ENCODE results near the gene TMEM101. TPM values are rescaled to one million over a fixed set of nuclear protein-coding genes. Genes with fewer than 3 reads are reported as not detected.
"Not testable (repeated sequence)": the region's sequence is repeated elsewhere in the genome, so short reads cannot be mapped to it uniquely, and the experiment has no call there.

Gene TMEM101
- total and polyA plus RNA-seq, 5 donors from 2014 or later = 15.8 to 44.9 (median 40.9) TPM

DNA sequence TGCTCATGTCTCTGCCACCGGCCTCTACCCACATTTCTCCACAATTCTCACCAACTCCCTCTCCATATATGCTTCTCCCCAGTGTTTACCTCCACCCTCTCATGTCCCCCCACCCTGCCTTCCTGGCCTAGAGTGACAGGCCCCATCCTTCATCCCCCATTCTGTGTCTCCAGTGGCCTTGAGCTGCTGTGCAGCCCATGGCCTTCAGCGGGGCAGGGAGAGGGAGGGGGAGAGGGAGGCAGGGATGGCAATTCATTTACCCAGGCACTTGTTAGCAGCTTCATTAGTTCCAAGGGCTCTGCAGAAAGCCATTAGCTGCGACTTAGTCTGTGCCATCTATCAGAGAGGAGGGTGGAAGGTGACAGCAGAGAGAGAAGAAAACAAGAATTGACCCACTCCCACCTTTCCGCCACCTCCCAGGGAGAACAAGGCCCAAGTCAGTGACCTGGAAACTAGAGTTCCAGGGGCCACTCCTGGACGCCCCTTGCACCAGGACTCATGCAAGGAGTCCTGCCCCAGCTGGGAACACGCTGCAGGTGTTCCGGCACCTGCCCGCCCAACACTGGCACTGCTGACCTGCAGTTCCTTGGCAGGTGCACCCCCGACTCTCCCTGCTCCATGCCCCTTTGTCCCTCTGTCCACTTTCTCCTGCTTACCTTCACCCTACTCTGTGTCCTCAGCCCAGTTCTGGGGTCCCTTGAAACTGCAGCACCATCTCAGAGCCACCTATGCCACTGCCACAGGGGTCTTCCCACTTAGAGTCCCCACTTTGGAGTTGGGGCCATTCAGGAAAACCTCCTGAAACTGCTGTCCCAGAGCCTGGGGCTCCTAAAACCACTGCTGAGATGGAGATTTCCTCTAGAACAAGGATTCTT lies 37.6 kb downstream of the TMEM101 start:
- no peaks in the 10 kb centered on the region for H3K36me3 ChIP-seq (ENCODE audit: control insufficient read depth, insufficient read depth, low read length)
- Mint-ChIP-seq H3K36me3 (no peaks in the 10 kb centered on the region), H3K9me3 (peaks cover 0 to 8% (median 0%) of the 10 kb centered on the region in 7 donors), H3K27ac (no peak overlapping the region), H3K4me1 (peaks cover 0 to under 1% (median 0%) of the 10 kb centered on the region in 4 donors), H3K27me3 (peaks cover 32% of the 10 kb centered on the region), H3K4me3 (no peak overlapping the region)
- DNase-seq = no peak
- no peaks in the 10 kb centered on the region for H3K9me3 ChIP-seq (ENCODE audit: control insufficient read depth in 2 of 2, low read length in 2 of 2)
- no peaks in the 10 kb centered on the region for H3K4me1 ChIP-seq (ENCODE audit: control insufficient read depth, insufficient read depth, low read length, poor library complexity, severe bottlenecking)
- H3K27ac ChIP-seq (ENCODE audit: insufficient read depth, low read length, poor library complexity, severe bottlenecking) = no peak overlapping the region
- H3K27me3 ChIP-seq (ENCODE audit: control insufficient read depth, insufficient read depth, low read length) = peaks cover 6% of the 10 kb centered on the region
- H3K4me3 ChIP-seq (ENCODE audit: low read depth, low read length) = no peak overlapping the region
- ATAC-seq (ENCODE audit: low read depth in 2 of 2) = no peak

DNA sequence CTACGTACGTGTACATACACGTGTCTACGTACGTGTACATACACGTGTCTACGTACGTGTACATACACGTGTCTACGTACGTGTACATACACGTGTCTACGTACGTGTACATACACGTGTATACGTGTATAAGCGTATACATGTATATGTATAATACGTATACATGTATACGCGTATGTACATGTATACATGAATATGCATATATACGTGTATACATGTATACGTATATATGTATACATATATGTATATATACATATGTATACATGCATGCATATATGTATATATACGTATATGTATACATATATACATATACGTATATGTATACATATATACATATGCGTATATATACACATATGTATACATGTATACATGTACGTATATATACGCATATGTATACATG lies 38.9 kb downstream of the TMEM101 start:
- H3K27ac Mint-ChIP-seq = no peak overlapping the region
- H3K27me3 Mint-ChIP-seq = peaks cover 27% of the 10 kb centered on the region
- peaks cover 0 to 8% (median 0%) of the 10 kb centered on the region in 7 donors for H3K9me3 Mint-ChIP-seq
- no peak overlapping the region for H3K4me3 Mint-ChIP-seq
- H3K9me3 ChIP-seq (ENCODE audit: control insufficient read depth in 2 of 2, low read length in 2 of 2) = no peaks in the 10 kb centered on the region
- H3K4me1 Mint-ChIP-seq = no peaks in the 10 kb centered on the region
- ATAC-seq (ENCODE audit: low read depth in 2 of 2) (no peak), DNase-seq (no peak)
- no peak overlapping the region for H3K4me3 ChIP-seq (ENCODE audit: low read depth, low read length)
- H3K36me3 Mint-ChIP-seq = no peaks in the 10 kb centered on the region
- peaks cover under 1% of the 10 kb centered on the region for H3K27me3 ChIP-seq (ENCODE audit: control insufficient read depth, insufficient read depth, low read length)
- H3K36me3 ChIP-seq (ENCODE audit: control insufficient read depth, insufficient read depth, low read length) = no peaks in the 10 kb centered on the region
- no peak overlapping the region for H3K27ac ChIP-seq (ENCODE audit: insufficient read depth, low read length, poor library complexity, severe bottlenecking)
- no peaks in the 10 kb centered on the region for H3K4me1 ChIP-seq (ENCODE audit: control insufficient read depth, insufficient read depth, low read length, poor library complexity, severe bottlenecking)

DNA sequence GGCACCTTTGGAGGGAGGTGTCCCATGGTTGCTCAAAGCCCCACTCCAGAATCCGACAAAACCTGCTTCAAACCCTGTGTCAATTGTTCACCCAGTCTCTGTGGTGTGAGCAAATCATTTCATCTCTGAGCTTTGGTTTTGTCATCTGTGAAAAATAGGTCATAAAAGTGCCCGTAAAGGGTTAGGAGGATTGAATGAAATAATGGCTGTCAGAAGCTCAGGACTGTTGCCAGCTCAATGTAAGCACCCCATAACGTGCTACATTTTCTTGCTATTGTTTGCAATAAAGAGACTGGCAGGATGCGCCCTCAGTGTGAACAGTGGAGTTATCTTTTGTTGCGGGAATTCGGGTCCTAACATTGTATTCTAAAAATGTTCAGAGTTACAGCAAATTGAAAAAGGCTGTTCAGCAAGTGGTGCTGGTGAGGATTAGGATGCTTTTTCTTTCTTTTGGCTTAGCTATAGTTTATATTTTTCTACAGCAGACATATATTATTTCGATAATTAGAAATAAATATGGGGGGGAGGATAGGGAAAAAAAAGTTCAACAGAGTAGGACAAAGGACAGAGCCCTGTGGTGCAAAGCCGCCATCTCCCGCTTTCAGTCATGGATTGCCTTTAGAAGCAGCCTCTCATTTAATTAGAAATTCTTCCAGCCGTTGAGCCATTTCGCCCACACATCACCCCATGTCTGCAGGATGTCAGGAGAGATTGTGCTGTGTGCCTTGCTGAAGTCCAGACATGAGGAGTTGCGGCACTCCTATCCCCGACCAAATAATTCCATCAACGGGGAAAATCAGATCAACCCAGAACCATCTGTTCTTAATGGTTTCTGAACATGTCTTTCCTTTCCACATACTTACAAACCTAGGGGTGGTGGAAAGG lies 40.1 kb downstream of the TMEM101 start:
- Mint-ChIP-seq H3K9me3 (peaks cover 0 to 8% (median 0%) of the 10 kb centered on the region in 7 donors), H3K36me3 (no peaks in the 10 kb centered on the region), H3K27ac (no peak overlapping the region), H3K27me3 (peaks cover 25% of the 10 kb centered on the region), H3K4me1 (no peaks in the 10 kb centered on the region), H3K4me3 (no peak overlapping the region)
- ATAC-seq (ENCODE audit: low read depth in 2 of 2) (no peak), DNase-seq (no peak)
- Histone ChIP-seq H3K4me3 (ENCODE audit: low read depth, low read length) (no peak overlapping the region), H3K36me3 (ENCODE audit: control insufficient read depth, insufficient read depth, low read length) (no peaks in the 10 kb centered on the region), H3K27me3 (ENCODE audit: control insufficient read depth, insufficient read depth, low read length) (peaks cover 3% of the 10 kb centered on the region), H3K4me1 (ENCODE audit: control insufficient read depth, insufficient read depth, low read length, poor library complexity, severe bottlenecking) (no peaks in the 10 kb centered on the region), H3K27ac (ENCODE audit: insufficient read depth, low read length, poor library complexity, severe bottlenecking) (no peak overlapping the region), H3K9me3 (ENCODE audit: control insufficient read depth in 2 of 2, low read length in 2 of 2) (no peaks in the 10 kb centered on the region)

DNA sequence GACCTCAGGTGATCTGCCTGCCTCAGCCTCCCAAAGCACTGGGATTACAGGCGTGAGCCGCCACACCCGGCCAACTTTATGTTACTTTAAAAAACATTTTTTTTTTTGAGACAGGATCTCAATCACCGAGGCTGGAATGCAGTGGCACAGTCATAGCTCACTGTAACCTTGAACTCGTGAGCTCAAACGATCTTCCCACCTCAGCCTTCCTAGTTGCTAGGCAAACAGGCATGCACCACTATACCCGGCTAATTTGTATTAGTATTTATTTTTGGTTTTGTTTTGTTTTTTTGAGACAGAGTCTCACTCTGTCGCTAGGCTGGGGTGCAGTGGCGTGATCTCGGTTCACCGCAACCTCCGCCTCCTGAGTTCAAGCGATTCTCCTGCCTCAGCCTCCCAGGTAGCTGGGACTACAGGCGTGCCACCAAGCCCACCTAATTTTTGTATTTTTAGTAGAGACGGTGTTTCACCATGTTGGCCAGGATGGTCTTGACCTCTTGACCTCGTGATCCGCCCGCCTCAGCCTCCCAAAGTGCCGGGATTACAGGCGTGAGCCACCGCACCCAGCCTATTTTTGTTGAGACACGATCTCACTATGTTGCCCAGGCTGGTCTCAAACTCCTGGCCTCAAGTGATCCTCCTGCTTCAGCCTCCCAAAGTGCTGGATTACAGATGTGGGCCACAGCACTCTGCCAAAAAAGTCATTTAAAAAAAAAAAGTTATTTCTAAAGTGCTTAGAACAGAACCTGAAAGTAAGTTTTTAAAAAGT lies 42.1 kb downstream of the TMEM101 start:
- not testable (repeated sequence) for H3K27ac ChIP-seq (ENCODE audit: insufficient read depth, low read length, poor library complexity, severe bottlenecking); H3K36me3 ChIP-seq (ENCODE audit: control insufficient read depth, insufficient read depth, low read length); H3K27ac Mint-ChIP-seq; H3K4me3 ChIP-seq (ENCODE audit: low read depth, low read length); H3K4me3 Mint-ChIP-seq; ATAC-seq (ENCODE audit: low read depth in 2 of 2); H3K9me3 Mint-ChIP-seq; DNase-seq; H3K36me3 Mint-ChIP-seq; H3K4me1 Mint-ChIP-seq; H3K27me3 ChIP-seq (ENCODE audit: control insufficient read depth, insufficient read depth, low read length); H3K4me1 ChIP-seq (ENCODE audit: control insufficient read depth, insufficient read depth, low read length, poor library complexity, severe bottlenecking); H3K9me3 ChIP-seq (ENCODE audit: control insufficient read depth in 2 of 2, low read length in 2 of 2)
- H3K27me3 Mint-ChIP-seq = peaks cover 20% of the 10 kb centered on the region

DNA sequence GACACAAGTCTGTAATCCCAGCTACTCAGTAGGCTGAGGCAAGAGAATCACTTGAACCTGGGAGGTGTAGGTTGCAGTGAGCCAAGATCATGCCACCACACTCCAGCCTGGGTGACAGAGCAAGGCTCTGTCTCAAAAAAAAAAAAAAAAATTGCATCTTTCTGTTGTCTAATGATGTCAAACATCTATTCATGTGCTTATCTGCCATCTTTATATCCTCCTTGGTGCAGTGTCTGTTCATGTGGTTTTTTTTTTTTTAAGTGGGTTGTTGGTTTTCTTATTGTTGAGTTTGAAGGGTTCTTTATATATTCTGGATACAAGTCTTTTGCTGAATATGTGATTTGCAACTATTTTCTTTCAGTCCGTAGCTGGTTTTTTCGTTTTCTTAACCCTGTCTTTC lies 43.3 kb downstream of the TMEM101 start:
- not testable (repeated sequence) for H3K4me1 Mint-ChIP-seq; DNase-seq; H3K27ac Mint-ChIP-seq; H3K9me3 Mint-ChIP-seq; H3K4me3 ChIP-seq (ENCODE audit: low read depth, low read length); H3K27me3 ChIP-seq (ENCODE audit: control insufficient read depth, insufficient read depth, low read length); H3K27ac ChIP-seq (ENCODE audit: insufficient read depth, low read length, poor library complexity, severe bottlenecking); H3K4me1 ChIP-seq (ENCODE audit: control insufficient read depth, insufficient read depth, low read length, poor library complexity, severe bottlenecking); ATAC-seq (ENCODE audit: low read depth in 2 of 2); H3K9me3 ChIP-seq (ENCODE audit: control insufficient read depth in 2 of 2, low read length in 2 of 2); H3K36me3 Mint-ChIP-seq; H3K36me3 ChIP-seq (ENCODE audit: control insufficient read depth, insufficient read depth, low read length); H3K4me3 Mint-ChIP-seq
- H3K27me3 Mint-ChIP-seq = peaks cover 17% of the 10 kb centered on the region

DNA sequence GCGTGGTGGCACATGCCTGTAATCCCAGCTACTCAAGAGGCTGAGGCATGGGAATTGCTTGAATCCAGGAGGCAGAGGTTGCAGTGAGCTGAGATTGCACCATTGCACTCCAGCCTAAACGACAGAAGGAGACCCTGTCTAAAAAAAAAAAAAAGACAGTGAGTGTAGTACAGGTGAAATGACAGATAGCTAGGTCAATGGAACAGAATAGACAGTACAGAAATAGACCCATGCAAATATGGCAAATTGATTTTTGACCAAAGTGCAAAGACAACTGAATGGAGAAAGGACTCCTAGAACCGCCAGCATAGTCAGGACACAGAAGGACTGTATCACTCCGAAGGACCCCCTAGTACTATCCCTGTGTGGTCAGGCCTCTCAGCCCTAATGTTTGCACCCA lies 44.4 kb downstream of the TMEM101 start:
- H3K4me1 ChIP-seq (ENCODE audit: control insufficient read depth, insufficient read depth, low read length, poor library complexity, severe bottlenecking) = no peaks in the 10 kb centered on the region
- H3K4me3 Mint-ChIP-seq = no peak overlapping the region
- peaks cover 17% of the 10 kb centered on the region for H3K27me3 Mint-ChIP-seq
- H3K27ac ChIP-seq (ENCODE audit: insufficient read depth, low read length, poor library complexity, severe bottlenecking) = no peak overlapping the region
- no peaks in the 10 kb centered on the region for H3K9me3 ChIP-seq (ENCODE audit: control insufficient read depth in 2 of 2, low read length in 2 of 2)
- no peak for DNase-seq
- peaks cover 6% of the 10 kb centered on the region for H3K27me3 ChIP-seq (ENCODE audit: control insufficient read depth, insufficient read depth, low read length)
- no peaks in the 10 kb centered on the region for H3K36me3 ChIP-seq (ENCODE audit: control insufficient read depth, insufficient read depth, low read length)
- H3K9me3 Mint-ChIP-seq = peaks cover 0 to 2% (median 0%) of the 10 kb centered on the region in 7 donors
- no peaks in the 10 kb centered on the region for H3K4me1 Mint-ChIP-seq
- no peaks in the 10 kb centered on the region for H3K36me3 Mint-ChIP-seq
- ATAC-seq (ENCODE audit: low read depth in 2 of 2) = no peak
- no peak overlapping the region for H3K27ac Mint-ChIP-seq
- H3K4me3 ChIP-seq (ENCODE audit: low read depth, low read length) = no peak overlapping the region

DNA sequence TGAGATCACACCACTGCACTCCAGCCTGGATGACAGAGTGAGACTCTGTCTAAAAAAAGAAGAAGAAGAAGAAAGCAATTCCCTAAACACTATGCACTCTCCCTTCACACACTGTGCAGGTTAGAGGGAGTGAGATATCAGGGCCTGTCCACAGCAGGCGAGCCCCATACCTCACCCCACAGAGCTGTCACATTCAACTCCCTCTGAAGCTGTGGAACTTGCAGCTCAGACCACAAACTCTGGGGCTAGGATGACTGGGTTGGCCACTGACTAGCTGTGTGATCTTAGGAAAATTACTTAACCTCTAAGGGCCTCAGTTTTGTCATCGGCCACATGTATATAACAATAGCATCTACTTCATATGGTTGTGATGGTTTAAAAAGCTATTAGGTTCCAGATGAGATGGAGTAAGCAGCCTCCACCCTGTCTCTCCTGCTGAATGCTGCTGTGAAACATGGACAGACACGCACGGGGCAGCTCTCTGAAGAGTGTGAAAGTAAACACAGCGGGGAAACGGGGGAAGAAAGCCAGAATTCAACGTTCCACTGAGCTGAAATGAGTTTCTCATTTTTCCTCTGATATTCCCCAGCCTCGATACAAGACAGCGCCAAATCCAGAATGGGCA lies 47.4 kb downstream of the TMEM101 start:
- H3K27me3 ChIP-seq (ENCODE audit: control insufficient read depth, insufficient read depth, low read length) = peaks cover 6% of the 10 kb centered on the region
- no peak overlapping the region for H3K4me3 ChIP-seq (ENCODE audit: low read depth, low read length)
- Mint-ChIP-seq H3K4me3 (no peak overlapping the region), H3K9me3 (peaks cover 0 to 2% (median 0%) of the 10 kb centered on the region in 7 donors), H3K27me3 (peaks cover 12% of the 10 kb centered on the region), H3K27ac (no peak overlapping the region), H3K36me3 (no peaks in the 10 kb centered on the region), H3K4me1 (no peaks in the 10 kb centered on the region)
- no peaks in the 10 kb centered on the region for H3K4me1 ChIP-seq (ENCODE audit: control insufficient read depth, insufficient read depth, low read length, poor library complexity, severe bottlenecking)
- no peaks in the 10 kb centered on the region for H3K9me3 ChIP-seq (ENCODE audit: control insufficient read depth in 2 of 2, low read length in 2 of 2)
- ATAC-seq (ENCODE audit: low read depth in 2 of 2) = no peak
- no peaks in the 10 kb centered on the region for H3K36me3 ChIP-seq (ENCODE audit: control insufficient read depth, insufficient read depth, low read length)
- no peak for DNase-seq
- no peak overlapping the region for H3K27ac ChIP-seq (ENCODE audit: insufficient read depth, low read length, poor library complexity, severe bottlenecking)
